ENCODE data around the gene IER2. TPM values are rescaled to one million over a fixed set of nuclear protein-coding genes. Genes with fewer than 3 reads are reported as not detected.

The IER2 gene
- total RNA-seq, 1 experiment from 2014 or later, result 247 TPM

GRCh38 chr19:13110099-13110610, 40.1 kb upstream of the IER2 start:
- TF ChIP-seq YY1 (IDR thresholded peaks at IDR 0.05; ENCODE audit: extremely low read depth, insufficient replicate concordance, low read depth, low read length) (no peak), SRF (IDR thresholded peaks at IDR 0.05; ENCODE audit: low read depth) (no peak), POLR2A (IDR thresholded peaks at IDR 0.05; ENCODE audit: borderline replicate concordance, extremely low read depth, insufficient read depth, insufficient read length) (no peak), FOSL1 (IDR thresholded peaks at IDR 0.05; ENCODE audit: low read depth) (no peak), TCF7L2 (IDR thresholded peaks at IDR 0.05; ENCODE audit: borderline replicate concordance, extremely low read depth, insufficient read depth, insufficient read length) (no peak), CEBPB (IDR thresholded peaks at IDR 0.05; ENCODE audit: low read depth) (no peak), REST (IDR thresholded peaks at IDR 0.05; ENCODE audit: low read depth) (no peak), EGR1 (IDR thresholded peaks at IDR 0.05; ENCODE audit: low read depth) (no peak), SIN3A (IDR thresholded peaks at IDR 0.05; ENCODE audit: low read depth) (no peak), JUND (IDR thresholded peaks at IDR 0.05) (no peak), ZFX (IDR thresholded peaks at IDR 0.05) (no peak), ZNF274 (IDR thresholded peaks at IDR 0.05; ENCODE audit: low read depth, low read length) (no peak)
- TF ChIP-seq, protein P1, sequence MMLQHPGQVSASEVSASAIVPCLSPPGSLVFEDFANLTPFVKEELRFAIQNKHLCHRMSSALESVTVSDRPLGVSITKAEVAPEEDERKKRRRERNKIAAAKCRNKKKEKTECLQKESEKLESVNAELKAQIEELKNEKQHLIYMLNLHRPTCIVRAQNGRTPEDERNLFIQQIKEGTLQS (IDR thresholded peaks at IDR 0.05), result no peak
- TF ChIP-seq, protein P2, sequence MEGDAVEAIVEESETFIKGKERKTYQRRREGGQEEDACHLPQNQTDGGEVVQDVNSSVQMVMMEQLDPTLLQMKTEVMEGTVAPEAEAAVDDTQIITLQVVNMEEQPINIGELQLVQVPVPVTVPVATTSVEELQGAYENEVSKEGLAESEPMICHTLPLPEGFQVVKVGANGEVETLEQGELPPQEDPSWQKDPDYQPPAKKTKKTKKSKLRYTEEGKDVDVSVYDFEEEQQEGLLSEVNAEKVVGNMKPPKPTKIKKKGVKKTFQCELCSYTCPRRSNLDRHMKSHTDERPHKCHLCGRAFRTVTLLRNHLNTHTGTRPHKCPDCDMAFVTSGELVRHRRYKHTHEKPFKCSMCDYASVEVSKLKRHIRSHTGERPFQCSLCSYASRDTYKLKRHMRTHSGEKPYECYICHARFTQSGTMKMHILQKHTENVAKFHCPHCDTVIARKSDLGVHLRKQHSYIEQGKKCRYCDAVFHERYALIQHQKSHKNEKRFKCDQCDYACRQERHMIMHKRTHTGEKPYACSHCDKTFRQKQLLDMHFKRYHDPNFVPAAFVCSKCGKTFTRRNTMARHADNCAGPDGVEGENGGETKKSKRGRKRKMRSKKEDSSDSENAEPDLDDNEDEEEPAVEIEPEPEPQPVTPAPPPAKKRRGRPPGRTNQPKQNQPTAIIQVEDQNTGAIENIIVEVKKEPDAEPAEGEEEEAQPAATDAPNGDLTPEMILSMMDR (IDR thresholded peaks at IDR 0.05 in 2 of 3, conservative IDR thresholded peaks at IDR 0.05 in 1 of 3; ENCODE audit: borderline replicate concordance in 1 of 3, insufficient read depth in 1 of 3, low read depth in 2 of 3, low read length in 2 of 3), result no peak
- Histone ChIP-seq H3K4me1 (ENCODE audit: control insufficient read depth in 1 of 2, insufficient read depth in 2 of 2, low read length in 2 of 2) (peaks cover 3 to 4% of the 10 kb centered on the region in 2 experiments; a peak in 3 of 4 replicates), H3K4me2 (ENCODE audit: low read length) (no peak overlapping the region), H3K9me2 (ENCODE audit: insufficient read depth) (no peaks in the 10 kb centered on the region), H3K27ac (ENCODE audit: low read depth, low read length) (no peak overlapping the region), H3K9ac (ENCODE audit: low read length) (no peak overlapping the region), H3K79me2 (ENCODE audit: insufficient read depth, low read length) (peaks cover 18% of the 10 kb centered on the region), H4K20me1 (ENCODE audit: insufficient read depth) (no peaks in the 10 kb centered on the region), H3K9me3 (ENCODE audit: control insufficient read depth in 1 of 2, insufficient read depth in 1 of 2, low read depth in 1 of 2, low read length in 2 of 2) (no peaks in the 10 kb centered on the region), H3K27me3 (ENCODE audit: insufficient read depth, low read length) (no peaks in the 10 kb centered on the region), H3K4me3 (replicated peaks in 1 of 2; ENCODE audit: low read depth in 1 of 2, low read length in 2 of 2) (no peak overlapping the region), H3K36me3 (ENCODE audit: control insufficient read depth in 1 of 2, insufficient read depth in 2 of 2, low read length in 2 of 2) (peaks cover 8 to 35% of the 10 kb centered on the region in 2 experiments; a peak in 3 of 4 replicates), H2AFZ (ENCODE audit: low read depth, low read length, poor library complexity, severe bottlenecking) (no peak overlapping the region)
- CTCF ChIA-PET, result no interaction called here
- intact Hi-C loops (cut with micrococcal nuclease), result no loop called here
- BruUV-seq (replicated peaks), result no TSS peak
- RAD21 ChIA-PET (ENCODE audit: low non-redundant PET in 1 of 2, low total read pairs in 2 of 2, uncharacterized antibody in 2 of 2, unreplicated experiment in 2 of 2), result no interaction called here
- ATAC-seq, result no peak
- POLR2A ChIA-PET, result no interaction called here
- DNase-seq (ENCODE audit: low read depth, low spot score), result no peak

All from HCT116 (cell line).